ENCODE measurements around the gene CYP11A1.

The CYP11A1 gene

GRCh38 chr15:74340150-74340549, 27.3 kb downstream of the CYP11A1 start:
- no peak for DNase-seq

GRCh38 chr15:74339371-74339770, 28.1 kb downstream of the CYP11A1 start:
- no peak for DNase-seq

- no peak for DNase-seq
Measured at GRCh38 chr15:74338676-74339075, 28.8 kb downstream of the CYP11A1 start.

- DNase-seq: no peak
Measured at GRCh38 chr15:74337607-74338211, 29.7 kb downstream of the CYP11A1 start.

GRCh38 chr15:74337146-74337545, 30.3 kb downstream of the CYP11A1 start:
- no peak for DNase-seq

GRCh38 chr15:74336061-74337005, 31.1 kb downstream of the CYP11A1 start:
- DNase-seq: no peak

GRCh38 chr15:74335396-74335795, 32.0 kb downstream of the CYP11A1 start:
- no peak for DNase-seq

- no peak for DNase-seq
Measured at GRCh38 chr15:74334127-74334526, 33.3 kb downstream of the CYP11A1 start.

- DNase-seq: no peak
Measured at GRCh38 chr15:74333662-74334061, 33.8 kb downstream of the CYP11A1 start.

GRCh38 chr15:74333093-74333492, 34.4 kb downstream of the CYP11A1 start:
- no peak for DNase-seq

- no peak for DNase-seq
Measured at GRCh38 chr15:74332611-74333010, 34.8 kb downstream of the CYP11A1 start.

- no peak for DNase-seq
Measured at GRCh38 chr15:74332011-74332410, 35.4 kb downstream of the CYP11A1 start.

GRCh38 chr15:74330861-74331408, 36.5 kb downstream of the CYP11A1 start:
- DNase-seq: no peak

- no peak for DNase-seq
Measured at GRCh38 chr15:74328331-74329056, 39.0 kb downstream of the CYP11A1 start.

GRCh38 chr15:74327756-74328155, 39.7 kb downstream of the CYP11A1 start:
- DNase-seq: no peak

GRCh38 chr15:74326746-74327145, 40.7 kb downstream of the CYP11A1 start:
- no peak for DNase-seq

- no peak for DNase-seq
Measured at GRCh38 chr15:74324714-74325113, 42.7 kb downstream of the CYP11A1 start.

GRCh38 chr15:74322558-74323180, 44.8 kb downstream of the CYP11A1 start:
- no peak for DNase-seq

- DNase-seq: no peak
Measured at GRCh38 chr15:74320352-74321247, 46.8 kb downstream of the CYP11A1 start.

GRCh38 chr15:74319596-74320351, 47.7 kb downstream of the CYP11A1 start:
- DNase-seq: no peak

GRCh38 chr15:74319138-74319460, 48.3 kb downstream of the CYP11A1 start:
- DNase-seq: no peak
